SK-N-MC (cell line): ENCODE measurements around the gene HUWE1.

Source experiments
- EZH2 ChIP-seq: fragments of 200-600 bp; sonication (generic); IDR thresholded peaks from one replicate; pipeline ENCODE4 v1.6.1; 2017; ENCODE audit warnings: antibody characterized with exemption
- POLR2AphosphoS5 ChIP-seq: IDR thresholded peaks from 2 replicates; pipeline ENCODE4 v1.6.1; 2012; ENCODE audit warnings: mild to moderate bottlenecking, low read depth, low read length, borderline replicate concordance

- no peak for TF ChIP-seq POLR2AphosphoS5
- TF ChIP-seq EZH2 = no peak
Measured at GRCh38 chrX:53704854-53705253, 18.3 kb upstream of the HUWE1 start.
